ENCODE measurements around the gene NFIC.
"Not testable (repeated sequence)": the region's sequence is repeated elsewhere in the genome, so short reads cannot be mapped to it uniquely, and the experiment has no call there.

The NFIC gene

DNA sequence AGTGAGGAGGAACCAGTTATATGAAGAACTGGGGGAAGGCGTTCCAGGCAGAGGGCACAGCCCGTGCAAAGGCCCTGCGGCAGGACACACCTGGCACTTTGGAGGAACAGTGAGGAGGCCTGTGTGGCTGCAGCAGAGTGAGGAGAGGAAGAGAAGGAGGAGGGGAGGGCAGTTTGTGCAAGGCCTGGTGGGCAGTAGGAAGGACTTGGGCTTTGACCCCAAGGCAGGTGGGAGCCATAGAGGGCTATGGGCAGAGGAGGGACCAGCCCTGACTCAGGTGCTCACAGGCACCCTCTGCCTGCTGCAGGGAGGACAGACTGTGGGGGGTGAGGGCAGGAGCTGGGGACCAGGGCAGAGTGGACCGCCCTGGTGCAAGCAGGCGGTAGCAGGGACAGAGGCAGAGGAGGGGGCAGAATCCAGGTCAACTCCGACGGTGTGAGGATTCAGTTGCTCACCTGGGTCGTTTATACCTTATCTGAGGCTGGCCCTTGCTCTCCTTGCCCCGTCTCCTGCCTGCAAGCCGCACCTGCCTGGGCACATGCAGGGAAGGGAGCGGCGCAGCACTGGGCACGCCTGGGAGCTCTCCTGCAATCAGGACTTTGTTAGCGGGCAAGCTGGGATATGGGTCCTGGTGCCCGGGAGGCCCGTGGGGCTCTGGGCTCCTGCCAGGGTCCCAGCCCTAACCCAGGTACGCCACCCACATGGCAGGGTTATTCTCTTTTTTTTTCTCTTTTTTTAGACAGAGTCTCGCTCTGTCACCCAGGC lies 34.8 kb downstream of the NFIC start:
- no peak for DNase-seq

DNA sequence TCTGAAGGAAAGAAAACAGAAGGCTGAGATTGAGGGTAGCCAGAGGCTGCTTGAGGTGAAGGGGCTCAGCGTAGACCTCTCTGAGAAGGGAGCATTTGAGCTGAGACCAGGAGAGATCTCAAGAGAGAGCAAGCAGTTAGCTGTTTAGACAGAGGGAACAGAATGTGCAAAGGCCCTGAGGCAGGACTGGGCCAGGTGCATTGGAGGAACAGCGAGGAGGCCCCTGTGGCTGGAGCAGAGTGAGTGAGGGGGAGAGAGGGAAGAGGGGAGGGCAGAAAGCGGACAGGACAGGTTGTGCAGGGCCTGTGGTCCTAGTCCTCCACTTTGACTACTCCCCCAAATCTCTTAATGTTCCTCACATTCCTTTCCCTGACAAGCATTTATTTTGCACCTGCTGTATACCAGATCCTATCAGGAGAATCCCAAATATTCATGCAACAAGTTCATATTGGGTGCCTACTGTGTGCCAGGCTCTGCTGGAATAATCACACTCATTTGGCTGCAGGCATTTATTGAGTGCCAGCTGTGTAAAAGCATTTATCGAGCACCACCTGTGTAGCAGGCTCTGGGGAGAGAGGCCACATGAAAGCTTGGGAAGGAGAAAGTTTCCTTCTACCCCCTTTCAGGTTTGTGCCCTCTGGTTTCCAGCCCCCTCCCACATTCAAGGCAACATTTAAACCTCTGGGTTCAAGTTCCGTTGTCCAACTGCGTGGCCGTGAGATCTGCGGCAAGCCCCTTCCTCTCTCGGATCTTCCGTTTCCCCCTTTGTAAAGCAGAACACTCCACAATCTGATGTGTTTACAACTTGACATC lies 36.5 kb downstream of the NFIC start:
- DNase-seq = no peak

DNA sequence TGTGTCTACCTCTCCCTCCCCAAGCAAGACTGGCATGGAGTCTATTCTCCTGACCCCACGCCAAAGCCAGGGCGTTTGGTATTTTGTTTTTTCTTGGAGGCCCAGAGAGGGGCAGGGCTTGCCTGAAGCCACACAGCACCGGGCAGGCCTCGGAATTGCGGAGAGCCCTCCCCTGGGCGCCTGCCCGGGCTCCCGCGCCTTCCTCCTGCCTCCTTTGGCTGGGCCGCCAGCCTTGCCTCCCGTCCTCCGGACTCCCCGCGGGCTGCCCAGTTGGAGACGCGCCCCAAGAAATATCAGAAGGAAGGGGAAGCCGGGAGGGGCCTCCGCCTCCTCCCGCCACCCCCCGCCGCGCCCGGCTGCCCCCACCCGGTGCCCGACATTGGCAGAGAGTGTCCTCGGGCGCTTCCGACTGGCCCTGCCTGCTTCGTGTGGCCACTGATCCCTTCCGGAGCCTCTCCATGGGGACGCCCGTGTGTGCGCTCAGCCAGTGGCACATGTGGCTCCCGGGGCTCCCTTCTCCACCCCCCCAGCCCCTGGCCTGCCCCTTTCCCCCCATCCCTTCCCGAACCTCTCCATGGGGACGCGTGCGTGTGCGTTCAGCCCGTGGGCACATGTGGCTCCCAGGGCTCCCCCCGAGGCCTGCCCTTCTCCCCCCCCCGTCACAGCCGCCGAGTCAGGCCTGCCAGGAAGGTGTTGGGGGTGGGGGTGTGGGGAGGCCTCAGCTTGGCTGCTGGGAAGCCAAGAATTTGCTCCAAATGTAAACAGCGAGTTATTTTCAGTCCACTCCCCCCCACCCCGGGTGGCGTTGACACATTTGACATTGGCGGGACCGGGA lies 37.3 kb downstream of the NFIC start:
- DNase-seq = peak in 1 of 2 experiments; percentile 32

DNA sequence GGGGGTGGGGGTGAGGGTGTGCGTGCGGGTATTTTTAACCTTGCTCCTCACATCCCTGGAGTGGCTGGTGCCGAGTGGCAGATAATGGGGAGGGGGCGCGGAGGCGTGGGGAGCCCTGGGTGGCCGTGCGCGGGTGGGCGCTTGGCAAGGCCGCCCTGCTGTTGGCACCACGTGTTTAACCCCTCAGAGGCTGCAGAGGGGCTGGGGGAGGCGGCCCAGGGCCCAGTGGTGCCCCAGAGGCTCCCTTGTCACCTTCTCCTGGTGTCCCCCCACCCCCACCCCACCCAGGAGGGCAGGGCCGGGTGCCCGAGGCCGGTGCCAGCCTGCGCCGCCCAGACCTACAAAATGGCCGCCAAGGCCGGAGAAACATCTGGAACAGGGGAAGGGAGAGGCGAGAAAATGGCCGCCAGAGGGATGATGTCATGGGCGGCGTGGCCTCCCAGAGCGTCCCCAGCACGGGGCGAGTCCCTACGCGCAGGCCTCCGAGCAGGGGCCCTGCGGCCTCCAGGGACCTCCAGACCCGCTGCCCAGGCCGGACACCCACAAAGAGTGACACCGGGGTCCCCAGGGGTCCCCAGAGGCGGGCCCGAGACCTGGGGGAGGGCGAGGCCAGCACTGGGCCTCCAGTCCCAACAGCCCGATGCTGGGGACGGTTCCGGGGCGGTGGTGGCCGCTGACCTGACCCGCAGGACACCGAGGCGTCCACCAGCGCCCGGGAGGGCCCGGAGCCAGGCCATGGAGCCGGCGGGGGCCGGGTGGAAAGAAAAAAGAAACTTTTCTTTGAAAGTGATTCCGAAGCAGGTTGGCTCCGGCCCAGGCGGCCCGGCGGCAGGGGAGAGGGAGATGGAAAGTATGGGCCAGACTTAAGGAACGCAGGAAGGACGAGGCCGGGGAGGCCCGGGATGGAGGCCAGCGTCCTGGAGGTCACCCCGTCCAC lies 38.2 kb downstream of the NFIC start:
- peak in 1 of 2 experiments; percentile 42 for DNase-seq

DNA sequence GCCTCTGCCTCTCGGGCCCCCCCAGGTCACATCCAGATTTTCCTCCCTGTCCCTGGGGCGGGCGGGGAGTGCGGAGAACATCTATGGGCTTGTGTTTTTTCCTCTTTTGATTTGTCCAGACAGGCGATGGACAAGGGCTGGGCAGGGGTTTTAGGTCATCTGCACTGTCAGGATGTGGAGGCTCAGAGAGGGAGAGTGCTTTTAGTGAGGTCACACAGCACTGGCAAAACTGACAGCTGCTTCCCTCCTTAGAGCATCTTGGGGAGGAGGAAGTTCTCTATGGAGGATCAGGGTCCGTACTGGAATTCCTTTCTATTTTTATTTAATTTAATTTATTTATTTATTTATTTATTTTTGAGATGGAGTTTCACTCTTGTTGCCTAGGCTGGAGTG lies 38.9 kb downstream of the NFIC start:
- DNase-seq = no peak

DNA sequence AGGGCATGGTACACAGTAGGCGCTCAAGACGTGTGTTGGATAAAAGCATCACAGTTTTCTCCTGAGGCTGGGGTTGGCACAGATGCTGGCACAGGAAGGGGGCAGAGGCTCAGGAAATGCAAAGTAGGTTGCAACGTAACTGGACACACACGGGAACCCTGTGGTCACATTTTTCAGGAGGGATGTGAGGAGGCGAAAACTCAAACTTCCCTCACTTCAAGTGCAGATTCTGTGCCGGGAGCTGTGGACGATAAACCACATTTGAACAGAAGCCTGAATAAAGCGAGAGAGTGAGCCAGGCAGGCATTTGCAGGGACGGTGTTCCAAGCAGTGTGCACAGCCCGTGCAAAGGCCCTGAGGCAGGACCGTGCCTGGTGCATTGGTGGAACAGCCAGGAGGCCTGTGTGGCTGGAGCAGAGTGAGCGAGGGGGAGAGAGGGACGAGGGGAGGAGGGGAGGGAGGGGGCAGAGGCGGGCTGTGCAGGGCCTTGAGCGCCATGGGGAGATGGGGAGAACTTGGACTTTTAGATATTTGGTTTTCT lies 40.3 kb downstream of the NFIC start:
- no peak for DNase-seq

DNA sequence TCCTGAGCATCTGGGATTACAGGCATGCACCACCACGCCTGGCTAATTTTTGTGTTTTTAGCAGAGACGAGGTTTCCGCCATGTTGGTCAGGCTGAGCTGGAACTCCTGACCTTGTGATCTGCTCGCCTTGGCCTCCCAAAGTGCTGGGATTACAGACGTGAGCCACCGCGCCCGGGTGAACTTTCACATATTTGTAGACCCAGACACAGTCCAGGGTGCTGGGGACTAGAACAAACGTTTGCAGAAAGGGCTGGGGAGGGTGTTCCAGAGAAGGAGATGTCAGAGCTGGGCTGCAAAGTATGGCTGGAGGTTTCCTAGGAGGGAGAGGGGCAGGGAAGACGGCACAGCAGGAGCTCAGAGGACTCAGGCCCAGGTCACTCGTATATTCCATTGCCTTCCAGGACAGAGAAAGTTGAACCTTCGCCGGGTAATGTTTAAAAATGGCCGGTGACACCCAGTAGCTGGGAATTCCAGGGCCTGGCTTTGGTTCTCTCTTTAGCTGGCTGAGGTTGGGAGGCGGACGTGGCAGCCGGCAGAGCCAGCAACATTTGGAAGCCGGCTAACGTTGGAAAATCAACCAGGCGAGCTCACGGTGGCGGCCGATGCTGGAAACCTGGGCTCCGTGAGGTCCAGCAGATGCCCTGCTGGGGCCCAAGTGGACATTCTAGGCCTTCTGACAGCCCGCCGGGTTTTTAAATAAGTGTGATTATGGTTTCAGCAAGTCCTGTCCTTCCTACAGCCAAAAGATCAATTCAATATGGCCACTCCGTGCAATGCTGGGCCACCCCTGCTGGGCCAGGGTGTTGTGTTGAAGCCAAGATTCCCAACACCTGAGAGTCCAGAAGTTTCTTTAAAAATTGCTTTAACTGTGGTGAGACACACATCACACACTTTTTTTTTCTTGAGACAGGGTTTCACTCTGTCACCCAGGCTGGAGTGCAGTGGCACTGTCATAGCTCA lies 41.5 kb downstream of the NFIC start:
- no peak for DNase-seq

DNA sequence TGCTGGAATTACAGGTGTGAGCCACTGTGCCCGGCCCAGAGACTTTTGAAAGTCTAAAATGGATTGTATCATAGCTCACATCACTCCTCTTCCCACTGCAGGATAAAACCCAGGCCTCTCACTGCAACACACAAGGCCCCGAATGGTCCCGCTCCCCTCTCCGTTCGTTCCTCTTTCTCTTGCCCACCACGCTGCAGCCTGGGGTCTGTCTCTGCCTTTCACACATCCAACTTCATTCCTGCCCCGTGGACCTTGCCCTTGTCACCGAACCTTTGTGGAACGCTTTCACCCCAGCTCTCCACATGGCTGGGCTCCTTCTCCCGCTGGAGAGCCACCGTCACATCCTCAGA lies 42.6 kb downstream of the NFIC start:
- DNase-seq = no peak

DNA sequence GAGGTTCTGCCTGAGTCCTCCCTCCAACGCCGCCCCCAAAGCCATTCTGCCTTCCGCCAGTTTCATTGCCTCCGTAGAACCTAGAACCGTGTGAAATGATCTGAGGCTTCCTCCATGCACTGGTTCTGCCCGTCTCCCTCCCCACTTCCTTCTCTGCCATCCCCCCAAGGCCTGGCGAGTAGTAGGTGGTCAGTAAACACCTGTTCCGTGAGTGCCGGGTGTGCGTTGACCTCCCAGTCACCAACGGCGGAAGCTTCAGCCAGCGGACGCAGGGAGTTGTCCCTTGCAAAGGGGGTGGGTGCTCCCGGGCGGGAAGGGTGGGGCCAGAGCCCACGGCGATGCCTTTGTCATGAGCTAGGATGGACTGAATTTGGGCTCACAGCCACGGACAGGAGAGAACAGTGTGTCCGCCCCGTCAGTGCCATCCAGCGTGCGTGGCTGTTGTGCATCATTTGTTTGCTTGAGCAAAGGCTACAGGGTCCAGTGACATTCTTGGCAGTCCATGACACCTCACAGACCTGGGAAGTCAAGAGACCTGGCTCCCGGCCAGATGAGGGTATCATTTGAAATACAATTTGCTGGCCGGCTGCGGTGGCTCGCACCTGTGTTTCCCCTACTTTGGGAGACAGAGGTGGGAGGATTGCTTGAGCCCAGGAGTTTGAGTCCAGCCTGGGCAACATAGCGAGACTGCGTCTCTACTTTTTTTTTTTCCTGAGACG lies 43.1 kb downstream of the NFIC start:
- DNase-seq = no peak

DNA sequence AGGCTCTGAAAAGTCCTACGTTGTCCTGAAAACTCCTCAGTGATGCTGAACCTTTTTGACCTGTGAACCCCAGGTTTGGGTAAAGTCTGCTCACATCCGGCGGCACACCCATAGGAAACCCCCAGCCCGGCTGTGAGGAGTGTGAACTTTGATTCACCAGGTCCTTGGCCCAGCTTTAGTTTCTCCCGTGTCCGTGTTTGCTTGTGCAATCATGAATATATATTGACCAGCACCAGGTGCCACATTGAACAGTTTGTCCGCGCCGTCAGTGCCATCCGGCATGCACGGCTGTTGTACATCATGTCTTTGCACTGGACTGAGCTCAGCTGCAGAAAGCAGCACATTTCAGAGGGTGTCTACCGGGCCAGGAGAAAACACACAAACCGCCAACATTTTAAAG lies 45.3 kb downstream of the NFIC start:
- DNase-seq = no peak

DNA sequence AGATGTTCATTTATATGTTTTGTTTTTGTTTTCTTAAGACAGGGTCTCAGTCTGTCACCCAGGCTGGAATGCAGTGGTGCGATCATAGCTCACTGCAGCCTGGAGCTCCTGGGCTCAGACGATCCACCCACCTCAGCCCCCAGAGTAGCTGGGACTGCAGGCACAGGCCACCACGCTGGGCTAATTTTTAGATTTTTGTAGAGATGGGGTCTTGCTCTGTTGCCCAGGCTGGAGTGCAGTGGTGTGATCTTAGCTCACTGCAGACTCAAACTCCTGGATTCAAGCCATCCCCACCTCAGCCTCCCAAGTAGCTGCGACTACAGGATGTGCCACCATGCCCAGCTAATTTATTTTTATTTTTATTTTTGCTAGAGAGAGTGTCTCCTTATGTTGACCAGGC lies 45.7 kb downstream of the NFIC start:
- DNase-seq = no peak

DNA sequence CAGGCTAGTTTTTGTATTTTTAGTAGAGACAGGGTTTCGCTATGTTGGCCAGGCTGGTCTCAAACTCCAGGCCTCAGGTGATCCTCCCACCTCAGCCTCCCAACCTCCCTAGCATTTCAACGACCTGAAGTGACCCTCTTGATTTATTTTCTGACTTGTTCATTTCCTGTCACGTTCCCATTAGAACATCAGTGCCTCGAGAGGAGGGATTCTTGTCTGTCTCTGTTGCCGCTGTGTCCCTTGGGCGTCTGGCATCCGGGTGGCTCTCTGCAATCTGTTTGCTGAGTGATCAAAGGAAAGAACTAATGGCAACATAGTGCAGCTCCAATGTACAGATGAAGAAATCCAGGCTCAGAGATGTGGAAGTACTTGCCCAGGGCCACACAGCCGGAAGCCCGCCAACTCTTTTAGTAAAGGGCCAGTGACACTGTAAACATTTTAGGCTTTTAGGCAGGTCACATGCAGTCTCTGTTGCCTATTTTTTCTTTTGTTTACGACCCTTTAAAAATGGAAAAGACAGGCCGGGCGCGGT lies 47.5 kb downstream of the NFIC start:
- peak in 1 of 2 experiments; percentile 29 for DNase-seq

DNA sequence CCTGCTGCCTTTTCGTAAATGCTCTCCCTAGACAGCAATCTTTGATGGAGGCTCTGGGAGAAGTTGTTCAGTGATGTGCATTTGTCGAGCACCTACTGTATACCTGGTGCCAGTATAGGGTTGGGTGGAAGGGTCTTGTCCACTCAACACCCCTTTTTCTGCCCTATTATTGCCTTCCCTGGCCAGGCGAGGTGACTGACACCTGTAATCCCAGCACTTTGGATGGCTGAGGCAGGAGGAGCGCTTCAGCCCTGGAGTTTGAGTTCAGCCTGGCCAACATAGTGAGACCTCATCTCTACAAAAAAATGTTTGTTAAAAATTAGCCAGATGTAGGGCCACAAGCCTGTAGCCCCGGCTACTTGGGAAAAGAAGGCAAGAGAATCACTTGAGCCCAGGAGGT lies 49.3 kb downstream of the NFIC start:
- DNase-seq = no peak

DNA sequence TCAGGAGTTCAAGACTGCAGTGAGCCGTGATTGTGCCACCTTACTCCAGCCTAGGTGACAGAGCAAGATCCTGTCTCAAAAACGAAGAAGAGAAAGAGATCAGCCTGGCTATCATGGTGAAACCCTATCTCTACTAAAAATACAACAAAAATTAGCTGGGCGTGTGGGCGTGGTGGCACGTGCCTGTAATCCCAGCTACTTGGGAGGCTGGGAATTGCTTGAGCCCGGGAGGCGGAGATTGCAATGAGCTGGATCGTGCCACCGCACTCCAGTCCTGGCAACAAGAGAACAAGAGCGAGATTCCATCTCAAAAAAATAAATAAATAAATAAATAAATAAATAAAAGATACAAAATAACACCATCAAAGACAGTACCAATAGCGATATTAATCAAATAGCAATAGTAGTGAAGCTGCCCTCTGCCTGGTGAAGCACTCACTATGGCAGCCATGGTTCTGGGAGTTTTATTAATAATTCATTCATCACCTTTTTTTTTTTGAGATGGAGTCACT lies 53.9 kb downstream of the NFIC start:
- DNase-seq = no peak

DNA sequence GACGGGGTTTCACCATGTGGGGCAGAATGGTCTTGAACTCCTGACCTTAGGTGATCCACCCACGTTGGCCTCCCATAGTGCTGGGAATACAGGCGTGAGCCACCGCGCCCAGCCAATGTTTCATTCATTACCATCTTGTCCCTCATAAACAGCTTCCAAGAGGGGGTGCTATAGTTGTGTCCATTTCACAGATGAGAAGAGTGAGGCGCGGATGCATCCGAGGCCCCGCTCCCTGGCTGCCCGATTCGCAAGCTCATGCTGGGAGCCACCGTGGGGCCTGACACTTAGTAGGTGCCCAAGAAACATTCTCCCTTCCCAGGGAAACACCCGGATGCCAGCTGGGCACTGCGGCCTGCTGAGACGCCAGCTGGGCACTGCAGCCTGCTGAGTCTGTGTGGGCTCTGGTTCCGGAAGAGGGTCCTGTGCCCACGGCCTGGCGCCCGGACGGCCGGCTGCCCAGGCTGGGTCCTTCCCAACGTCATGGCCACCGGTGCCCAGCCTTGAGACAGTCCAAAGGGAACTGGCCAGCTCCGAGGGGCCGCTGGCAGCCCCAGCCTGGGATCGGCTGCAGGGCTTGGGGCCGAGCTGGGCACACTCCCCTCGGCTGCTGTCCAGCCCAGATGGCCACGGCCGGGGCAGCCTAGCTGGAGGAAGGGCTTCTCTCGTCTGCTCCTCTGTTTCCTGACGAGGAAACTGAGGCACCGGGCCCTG lies 54.7 kb downstream of the NFIC start:
- no peak for DNase-seq

DNA sequence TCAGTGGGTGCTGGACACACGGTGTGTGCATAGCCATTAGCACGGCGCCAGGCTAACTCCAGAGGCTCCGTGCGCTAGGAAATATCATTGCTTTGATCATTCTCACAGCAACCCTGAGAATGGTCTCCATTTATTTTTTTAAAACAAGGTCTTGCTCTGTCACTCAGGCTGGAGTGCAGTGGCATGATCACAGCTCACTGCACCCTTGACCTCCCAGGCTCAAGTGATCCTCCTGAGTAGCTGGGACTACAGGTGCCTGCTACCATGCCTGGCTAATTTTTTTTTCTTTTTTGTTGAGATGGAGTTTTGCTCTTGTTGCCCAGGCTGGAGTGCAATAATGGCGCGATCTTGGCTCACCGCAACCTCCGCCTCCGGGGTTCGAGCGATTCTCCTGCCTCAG lies 55.3 kb downstream of the NFIC start:
- not testable (repeated sequence) for DNase-seq

DNA sequence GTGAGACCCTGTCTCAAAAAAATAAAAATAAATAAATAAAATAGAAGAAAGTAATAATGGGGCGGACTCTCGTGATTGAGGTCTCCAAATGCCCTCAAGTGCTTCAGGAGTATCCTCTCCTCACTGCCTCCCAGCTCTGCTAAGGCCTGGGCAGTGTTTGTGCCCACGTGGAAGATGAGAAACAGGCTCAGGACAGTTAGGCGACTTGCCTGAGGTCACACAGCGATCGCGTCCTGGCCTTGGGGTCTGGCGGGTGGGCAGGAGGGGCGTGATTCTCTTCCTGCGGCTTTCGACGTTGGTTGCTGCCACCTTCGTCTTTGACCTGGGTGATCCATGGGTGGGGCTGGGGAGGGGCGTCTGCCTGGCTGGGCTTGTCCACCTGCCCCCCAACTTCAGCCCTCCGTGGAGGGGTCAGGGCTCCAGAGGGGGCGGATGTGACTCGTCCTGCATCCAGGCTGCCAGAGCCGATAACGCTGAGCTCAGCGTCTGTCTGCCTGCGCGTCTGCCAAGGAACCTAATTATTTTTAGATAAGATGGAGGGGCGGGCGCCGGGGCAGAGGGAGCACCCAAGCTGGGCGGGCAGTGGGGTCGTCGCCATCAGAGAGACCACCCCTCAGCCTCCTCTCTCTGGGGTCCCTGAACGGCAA lies 56.9 kb downstream of the NFIC start:
- DNase-seq = no peak

DNA sequence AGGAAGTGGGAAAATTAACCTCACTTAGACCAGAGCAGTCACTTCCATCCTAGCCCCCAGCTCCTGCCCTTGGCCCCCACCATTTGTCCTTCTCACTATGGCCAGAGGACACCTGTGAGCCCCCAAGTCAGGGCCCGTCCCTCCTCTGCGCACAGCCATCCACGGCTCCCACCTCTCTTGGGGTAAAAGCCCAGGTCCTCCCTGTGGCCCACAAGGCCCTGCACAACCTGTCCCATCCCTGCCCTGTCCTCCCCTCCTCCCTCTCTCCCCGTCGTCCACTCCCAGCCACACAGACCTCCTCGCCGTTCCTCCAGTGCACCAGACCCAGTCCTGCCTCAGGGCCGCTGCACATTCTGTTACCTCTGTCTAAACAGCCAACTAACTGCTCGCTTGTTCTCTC lies 60.0 kb downstream of the NFIC start:
- DNase-seq = no peak

DNA sequence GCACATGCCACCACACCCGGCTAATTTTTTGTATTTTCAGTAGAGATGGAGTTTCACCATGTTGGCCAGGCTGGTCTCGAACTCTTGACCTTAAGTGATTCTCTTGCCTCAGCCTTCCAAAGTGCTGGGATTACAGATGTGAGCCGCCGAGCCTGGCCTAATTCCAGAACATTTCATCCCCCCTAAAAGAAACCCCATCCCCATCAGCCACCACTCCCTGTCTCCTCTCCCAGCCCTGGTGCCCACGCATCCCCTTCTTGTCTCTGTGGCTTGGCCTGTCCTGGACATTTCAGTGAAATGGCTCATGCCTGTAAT lies 63.9 kb downstream of the NFIC start:
- DNase-seq = not testable (repeated sequence)

Measured in NCI-H2081 (cell line).